NCI-H187 (cell line): Measurements from ENCODE around the gene POLA1.

Experiments used
- DNase-seq, 2 experiments: peaks; one replicate each; lab custom pipeline; 2025; lab: John Stamatoyannopoulos, UW

POLA1 gene

DNA sequence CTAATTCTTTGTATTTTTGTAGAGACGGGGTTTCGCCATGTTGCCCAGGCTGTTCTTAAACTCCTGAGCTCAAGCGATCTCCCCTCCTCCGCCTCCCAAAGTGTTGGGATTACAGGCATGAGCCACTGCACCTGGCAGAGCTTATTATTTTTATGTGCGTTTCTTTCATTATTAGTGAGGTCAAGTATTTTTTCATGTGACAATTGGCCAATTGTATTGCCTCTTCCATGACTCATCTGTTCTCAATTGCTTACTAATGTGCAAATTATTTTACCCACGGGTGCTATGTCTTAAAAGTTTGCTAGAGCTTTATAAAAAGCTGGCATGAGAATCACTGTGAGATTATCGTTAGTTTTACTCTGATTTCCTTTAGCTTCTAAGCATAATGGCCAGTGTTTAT, 335.0 kb downstream of the POLA1 start:
- DNase-seq = no peak

DNA sequence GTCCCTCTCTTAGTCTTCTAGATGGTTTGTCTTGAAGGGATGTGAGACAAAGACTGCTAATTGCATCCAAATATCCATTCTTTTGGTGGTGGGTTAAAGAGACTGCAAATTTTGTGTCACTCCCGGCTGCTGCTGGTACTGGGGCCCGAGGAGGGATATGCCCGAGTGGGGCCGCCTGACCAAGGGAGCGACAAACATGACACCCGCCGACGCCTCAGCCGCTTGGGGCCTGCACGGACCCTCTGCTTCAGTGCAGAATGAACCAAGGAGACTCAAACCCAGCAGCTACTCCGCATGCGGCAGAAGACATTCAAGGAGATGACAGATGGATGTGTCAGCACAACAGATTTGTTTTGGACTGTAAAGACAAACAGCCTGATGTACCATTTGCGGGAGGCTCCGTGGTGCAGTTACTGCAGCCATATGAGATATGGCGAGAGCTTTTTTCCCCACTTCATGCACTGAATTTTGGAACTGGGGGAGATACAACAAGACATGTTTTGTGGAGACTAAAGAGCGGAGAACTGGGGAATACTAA, 335.6 kb downstream of the POLA1 start:
- DNase-seq = no peak

DNA sequence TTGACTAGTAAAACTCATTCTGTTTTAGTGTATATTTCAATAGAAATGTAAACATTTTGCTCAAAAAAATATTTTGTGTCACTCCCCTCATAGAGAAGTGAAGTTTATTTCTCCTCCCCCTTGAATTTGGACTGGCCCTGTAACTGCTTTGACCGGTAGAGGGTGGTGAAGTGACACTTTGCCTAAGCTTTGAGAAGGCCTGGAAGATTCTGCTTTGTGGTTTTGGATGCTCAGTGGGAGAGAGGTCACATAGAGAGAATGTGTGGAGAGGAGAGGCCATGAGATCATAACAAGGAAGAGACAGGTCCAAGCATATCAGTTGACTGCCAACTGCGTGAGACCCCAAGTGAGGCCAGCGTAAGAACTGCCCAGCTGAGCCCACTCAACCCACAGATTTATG, 341.2 kb downstream of the POLA1 start:
- no peak for DNase-seq

DNA sequence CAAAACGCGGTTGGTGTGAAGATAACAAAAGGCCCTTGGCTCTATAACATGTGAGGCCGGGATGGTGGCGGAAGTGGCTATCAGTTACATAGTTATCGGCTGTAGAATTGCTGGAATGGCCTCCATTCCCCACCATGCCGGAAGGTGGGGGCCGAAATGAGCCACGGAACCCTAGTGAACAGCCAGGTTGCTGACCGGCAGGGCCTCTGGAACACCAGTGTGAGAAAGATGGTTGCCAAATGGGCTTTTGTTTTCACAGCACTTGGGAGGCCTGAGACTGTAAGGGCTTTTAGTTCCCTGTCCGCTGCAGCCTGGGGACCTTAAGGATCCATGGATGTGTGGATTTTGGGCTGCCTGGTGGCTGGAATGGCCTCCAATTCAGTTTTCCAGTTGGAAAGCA, 345.3 kb downstream of the POLA1 start:
- no peak for DNase-seq

DNA sequence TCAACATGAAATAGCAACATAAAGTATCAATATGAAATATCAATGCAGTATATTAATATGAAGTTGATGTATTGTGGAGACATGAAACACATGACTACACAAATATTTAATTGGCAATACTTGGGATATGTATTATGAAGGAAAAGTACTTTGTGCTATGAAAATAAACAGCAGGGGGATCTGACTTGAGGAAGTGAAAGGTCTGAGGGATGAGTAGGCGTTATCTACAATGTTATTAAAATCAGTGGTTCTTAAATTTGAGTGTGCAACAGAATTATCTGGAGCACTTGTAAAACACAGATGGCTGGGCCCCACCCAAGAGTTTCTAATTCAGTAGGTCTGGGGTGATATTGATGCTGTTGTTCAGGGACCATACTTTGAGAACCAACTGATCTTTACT, 349.5 kb downstream of the POLA1 start:
- no peak for DNase-seq
